Nephron (organoid): Measurements from ENCODE around the gene ZFP1.

ENCODE experiments used
- H3K27ac Mint-ChIP-seq, 3 experiments: 2 replicates each; pipeline ENCODE4 v1.8.0; 2020; ENCODE audit warnings: mixed read lengths in 3 of 3, mild to moderate bottlenecking in 2 of 3, moderate library complexity in 1 of 3
- H3K27me3 Mint-ChIP-seq: 2 replicates; pipeline ENCODE4 v1.8.0; 2021; ENCODE audit warnings: low read depth, mild to moderate bottlenecking, moderate library complexity, mixed read lengths
- H3K36me3 Mint-ChIP-seq: 2 replicates; pipeline ENCODE4 v1.8.0; 2020; ENCODE audit warnings: low read depth, mixed read lengths
- H3K4me1 Mint-ChIP-seq: 2 replicates; pipeline ENCODE4 v1.8.0; 2020; ENCODE audit warnings: mixed read lengths
- H3K4me3 Mint-ChIP-seq, 3 experiments: 2 replicates each; pipeline ENCODE4 v1.8.0; 2020; ENCODE audit warnings: mild to moderate bottlenecking in 3 of 3, mixed read lengths in 3 of 3, moderate library complexity in 2 of 3
- H3K9me3 Mint-ChIP-seq: 2 replicates; pipeline ENCODE4 v1.8.0; 2020; ENCODE audit warnings: mixed read lengths
- CTCF ChIP-seq, 3 experiments: fragments of 200-600 bp; sonication (generic); IDR thresholded peaks; one replicate each; pipeline ENCODE4 v1.5.0; 2021; ENCODE audit warnings: antibody characterized with exemption in 3 of 3; ENCODE audit not compliant: unreplicated experiment in 3 of 3

Gene ZFP1

GRCh38 chr16:75148311-75149195, at the start of gene ZFP1:
TSS of gene ZFP1 (plus strand) at chr16:75148524. CDS start at chr16:75152952, 4,428 bp downstream.
- peak within 1 kb of the TSS; percentile 84 to 97 (median 97) for H3K4me3 Mint-ChIP-seq
- TF ChIP-seq CTCF (IDR thresholded peaks at IDR 0.05; ENCODE audit: unreplicated experiment in 3 of 3) = no peak
- peaks cover 5% of the 10 kb centered on the region for H3K4me1 Mint-ChIP-seq
- H3K27ac Mint-ChIP-seq = peak within 1 kb of the TSS; percentile 71 to 95 (median 91)
- peaks cover 44% of the 10 kb centered on the region for H3K36me3 Mint-ChIP-seq
- no peaks in the 10 kb centered on the region for H3K27me3 Mint-ChIP-seq
- H3K9me3 Mint-ChIP-seq = peaks cover 34% of the 10 kb centered on the region

GRCh38 chr16:75099075-75099667, 49.2 kb upstream of the ZFP1 start:
- peaks cover 43% of the 10 kb centered on the region for H3K4me1 Mint-ChIP-seq
- H3K4me3 Mint-ChIP-seq = no peak overlapping the region
- no peak for TF ChIP-seq CTCF (IDR thresholded peaks at IDR 0.05; ENCODE audit: unreplicated experiment in 3 of 3)
- peak overlapping the region in 1 of 3 experiments; percentile 58 for H3K27ac Mint-ChIP-seq
- H3K36me3 Mint-ChIP-seq = peaks cover 22% of the 10 kb centered on the region
- no peaks in the 10 kb centered on the region for H3K9me3 Mint-ChIP-seq
- no peaks in the 10 kb centered on the region for H3K27me3 Mint-ChIP-seq

- no peak for TF ChIP-seq CTCF (IDR thresholded peaks at IDR 0.05; ENCODE audit: unreplicated experiment in 3 of 3)
- H3K27me3 Mint-ChIP-seq = no peaks in the 10 kb centered on the region
Observed at GRCh38 chr16:75099738-75100602, 48.4 kb upstream of the ZFP1 start.

GRCh38 chr16:75100603-75100990, 47.7 kb upstream of the ZFP1 start:
- no peak for TF ChIP-seq CTCF (IDR thresholded peaks at IDR 0.05; ENCODE audit: unreplicated experiment in 3 of 3)
- H3K27ac Mint-ChIP-seq = peak overlapping the region in 1 of 3 experiments; percentile 47

More at GRCh38 chr16:75099738-75100602, 48.4 kb upstream of the ZFP1 start:
- H3K27ac Mint-ChIP-seq = peak overlapping the region in 2 of 3 experiments; percentile 18 to 58
- H3K36me3 Mint-ChIP-seq = peaks cover 25% of the 10 kb centered on the region
- H3K9me3 Mint-ChIP-seq = no peaks in the 10 kb centered on the region
- H3K4me3 Mint-ChIP-seq = no peak overlapping the region
- peaks cover 43% of the 10 kb centered on the region for H3K4me1 Mint-ChIP-seq

GRCh38 chr16:75101635-75102034, 46.7 kb upstream of the ZFP1 start:
- Mint-ChIP-seq H3K4me3 (no peak overlapping the region), H3K27me3 (no peaks in the 10 kb centered on the region), H3K36me3 (peaks cover 31% of the 10 kb centered on the region), H3K27ac (no peak overlapping the region), H3K9me3 (no peaks in the 10 kb centered on the region), H3K4me1 (peaks cover 42% of the 10 kb centered on the region)
- TF ChIP-seq CTCF (IDR thresholded peaks at IDR 0.05; ENCODE audit: unreplicated experiment in 3 of 3) = no peak

More at GRCh38 chr16:75100603-75100990, 47.7 kb upstream of the ZFP1 start:
- Mint-ChIP-seq H3K27me3 (no peaks in the 10 kb centered on the region), H3K4me3 (no peak overlapping the region), H3K9me3 (no peaks in the 10 kb centered on the region), H3K4me1 (peaks cover 46% of the 10 kb centered on the region), H3K36me3 (peaks cover 28% of the 10 kb centered on the region)
